Body of pancreas (tissue), 4 donors: Measurements from ENCODE around the gene PNPT1. TPM values are rescaled to one million over a fixed set of nuclear protein-coding genes. Genes with fewer than 3 reads are reported as not detected.

Experiments used
- ATAC-seq: fragments of 150-250 bp; one replicate; pipeline ENCODE4 v1.9.1; 2016
- DNase-seq, 4 donors: peaks; one replicate each; pipeline ENCODE4 v3.0.0-alpha.2; 2019
- H3K27ac ChIP-seq, 4 donors: fragments of 200-600 bp; sonication (generic); 1 replicate in 3 of 4; 2 replicates in 1 of 4; pipeline versions ENCODE4 v1.5.1 to v1.6.1; 2016 to 2019; ENCODE audit warnings: mild to moderate bottlenecking in 1 of 4, mixed read lengths in 1 of 4, moderate library complexity in 1 of 4
- H3K27me3 ChIP-seq, 2 donors: fragments of 200-600 bp; sonication (generic); one replicate each; pipeline ENCODE4 v1.6.0; 2016; ENCODE audit warnings: mild to moderate bottlenecking in 1 of 2
- H3K36me3 ChIP-seq, 2 donors: fragments of 200-600 bp; sonication (generic); replicated peaks in 1 of 2; 2 replicates each; pipeline ENCODE4 v1.5.1; 2016; ENCODE audit warnings: low read depth in 2 of 2; ENCODE audit not compliant: insufficient read depth in 1 of 2
- H3K4me1 ChIP-seq: fragments of 200-600 bp; sonication (generic); one replicate; pipeline ENCODE4 v1.6.0; 2016
- H3K4me3 ChIP-seq, 2 donors: fragments of 200-600 bp; sonication (generic); 1 replicate in 1 of 2; 2 replicates in 1 of 2; pipeline ENCODE4 v1.5.1; 2016 to 2019
- H3K9me3 ChIP-seq, 3 donors: fragments of 200-600 bp; sonication (generic); 1 replicate in 2 of 3; 2 replicates in 1 of 3; pipeline ENCODE4 v1.5.1; 2016
- POLR2A ChIP-seq, 3 donors: fragments of 450-650 bp; IDR thresholded peaks; one replicate each; pipeline ENCODE4 v1.6.1; 2016; ENCODE audit warnings: antibody characterized with exemption in 3 of 3, mild to moderate bottlenecking in 2 of 3
- WGBS, 2 donors: methylation state at CpG; one replicate each; pipeline ENCODE4 v1.1.5; 2017; 5-methylcytosine and 5-hydroxymethylcytosine counted together
- intact Hi-C: fragments of 100-400 bp; cut with DNase I; formaldehyde crosslinking; loops from one replicate; pipeline ENCODE4 v1.15.1; 2023
- total RNA-seq, 2 donors: library from RNA; depleted of rRNA; stranded (reverse); fragments of >200 nt; gene quantifications; one replicate each; pipeline ENCODE4 v1.1.0, GENCODE V29; 2016
- TF ChIP-seq, protein P1 (sequence below), 7 experiments: fragments of 450-650 bp in 4 of 7; fragments of 200-600 bp in 3 of 7; sonication (generic) in 3 of 7; IDR thresholded peaks; one replicate each; pipeline ENCODE4 v1.5.1; 2016 to 2019; ENCODE audit warnings: antibody characterized with exemption in 7 of 7

The PNPT1 gene
- total RNA-seq, 2 donors from 2014 or later = 5.6 to 10.1 TPM

DNA sequence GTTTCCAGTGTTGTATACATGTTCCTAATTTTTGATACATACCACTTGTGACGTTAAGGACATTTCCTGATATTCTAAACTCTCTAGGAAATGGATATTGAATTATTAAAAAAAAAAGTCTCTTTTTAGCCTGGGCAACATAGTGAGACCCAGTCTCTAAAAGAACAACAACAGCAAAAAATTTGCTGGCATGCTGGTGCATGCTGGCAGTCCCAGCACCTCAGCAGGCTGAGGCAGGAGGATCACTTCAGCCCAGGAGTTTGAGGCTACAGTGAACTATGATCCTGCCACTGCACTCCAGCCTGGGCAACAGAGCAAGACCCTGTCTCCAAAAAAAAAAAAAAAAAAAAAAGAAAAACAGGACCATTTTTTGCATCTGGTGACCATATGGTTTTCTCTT, 65.7 kb downstream of the PNPT1 start:
- DNase-seq = no peak
- H3K27me3 ChIP-seq = no peaks in the 10 kb centered on the region
- 89 to 100% methylated on average over 1 of the region's 1 CpG for WGBS, 2 donors

DNA sequence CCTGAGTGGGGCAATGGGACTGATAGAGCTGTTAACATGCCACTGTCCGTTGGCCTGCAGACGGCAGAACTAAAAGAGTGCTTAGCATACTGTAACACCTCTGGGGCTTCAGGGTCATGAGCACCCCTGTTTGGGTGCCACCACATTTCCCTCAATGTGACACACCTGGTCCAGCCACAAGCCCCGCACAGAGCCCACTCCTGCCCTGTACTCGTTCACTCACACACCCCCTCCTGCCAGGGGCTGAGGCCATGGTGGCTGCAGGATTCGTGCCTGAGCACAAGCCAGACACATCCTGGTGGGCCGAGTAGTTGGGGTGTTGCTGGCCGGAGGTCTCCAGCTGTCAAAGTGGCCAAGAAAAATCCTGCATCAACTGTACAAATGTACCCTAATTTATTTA, 71.8 kb downstream of the PNPT1 start:
- no peaks in the 10 kb centered on the region for H3K9me3 ChIP-seq
- DNase-seq = no peak
- no peaks in the 10 kb centered on the region for H3K27me3 ChIP-seq
- H3K4me3 ChIP-seq = no peak overlapping the region
- TF ChIP-seq, protein P1, sequence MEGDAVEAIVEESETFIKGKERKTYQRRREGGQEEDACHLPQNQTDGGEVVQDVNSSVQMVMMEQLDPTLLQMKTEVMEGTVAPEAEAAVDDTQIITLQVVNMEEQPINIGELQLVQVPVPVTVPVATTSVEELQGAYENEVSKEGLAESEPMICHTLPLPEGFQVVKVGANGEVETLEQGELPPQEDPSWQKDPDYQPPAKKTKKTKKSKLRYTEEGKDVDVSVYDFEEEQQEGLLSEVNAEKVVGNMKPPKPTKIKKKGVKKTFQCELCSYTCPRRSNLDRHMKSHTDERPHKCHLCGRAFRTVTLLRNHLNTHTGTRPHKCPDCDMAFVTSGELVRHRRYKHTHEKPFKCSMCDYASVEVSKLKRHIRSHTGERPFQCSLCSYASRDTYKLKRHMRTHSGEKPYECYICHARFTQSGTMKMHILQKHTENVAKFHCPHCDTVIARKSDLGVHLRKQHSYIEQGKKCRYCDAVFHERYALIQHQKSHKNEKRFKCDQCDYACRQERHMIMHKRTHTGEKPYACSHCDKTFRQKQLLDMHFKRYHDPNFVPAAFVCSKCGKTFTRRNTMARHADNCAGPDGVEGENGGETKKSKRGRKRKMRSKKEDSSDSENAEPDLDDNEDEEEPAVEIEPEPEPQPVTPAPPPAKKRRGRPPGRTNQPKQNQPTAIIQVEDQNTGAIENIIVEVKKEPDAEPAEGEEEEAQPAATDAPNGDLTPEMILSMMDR (IDR thresholded peaks at IDR 0.05) = no peak
- TF ChIP-seq POLR2A (IDR thresholded peaks at IDR 0.05) = no peak
- peaks cover 57% of the 10 kb centered on the region for H3K4me1 ChIP-seq
- intact Hi-C loops = no loop called here
- ATAC-seq = no peak
- H3K27ac ChIP-seq = no peak overlapping the region
- H3K36me3 ChIP-seq = no peaks in the 10 kb centered on the region
- WGBS, 2 donors = 77 to 81% methylated on average over 3 to 7 of the region's 7 CpGs

More for the DNA sequence above, 65.7 kb downstream of the PNPT1 start:
- intact Hi-C loops = no loop called here
- no peak for TF ChIP-seq POLR2A (IDR thresholded peaks at IDR 0.05)
- TF ChIP-seq, protein P1 (IDR thresholded peaks at IDR 0.05) = no peak
- no peak for ATAC-seq
- no peak overlapping the region for H3K4me3 ChIP-seq
- no peaks in the 10 kb centered on the region for H3K9me3 ChIP-seq
- H3K4me1 ChIP-seq = peaks cover 40% of the 10 kb centered on the region
- no peak overlapping the region for H3K27ac ChIP-seq
- H3K36me3 ChIP-seq = no peaks in the 10 kb centered on the region

DNA sequence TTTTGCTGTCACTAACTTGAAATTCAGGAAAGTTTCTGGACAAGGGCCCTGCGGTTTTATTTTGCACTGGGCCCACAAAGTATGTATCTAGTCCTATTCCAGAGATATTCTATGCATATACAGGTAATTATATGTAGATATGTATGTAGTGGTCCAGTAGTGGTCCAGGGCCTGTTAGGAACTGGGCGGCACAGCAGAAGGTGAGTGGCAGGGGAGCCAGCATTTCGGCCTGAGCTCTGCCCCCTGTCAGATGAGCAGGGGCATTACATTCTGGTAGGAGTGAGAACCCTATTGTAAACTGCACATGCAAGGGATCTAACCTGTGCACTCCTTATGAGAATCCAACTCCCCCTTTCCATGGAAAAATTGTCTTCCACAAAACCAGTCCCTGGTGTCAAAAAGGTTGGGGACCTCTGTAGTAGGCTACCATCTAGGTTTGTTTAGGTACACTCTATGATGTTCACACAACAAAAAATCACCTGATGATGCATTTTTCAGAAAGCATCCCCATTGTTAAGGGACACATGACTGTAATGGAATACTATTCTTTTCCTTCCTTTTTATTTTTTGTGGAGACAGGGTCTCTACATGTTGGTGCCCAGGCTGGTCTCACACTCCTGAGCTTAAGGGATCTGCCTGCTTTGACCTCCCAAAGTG, 73.4 kb downstream of the PNPT1 start:
- Histone ChIP-seq H3K4me1 (peaks cover 49% of the 10 kb centered on the region), H3K27me3 (no peaks in the 10 kb centered on the region), H3K9me3 (no peaks in the 10 kb centered on the region), H3K4me3 (no peak overlapping the region), H3K36me3 (no peaks in the 10 kb centered on the region), H3K27ac (no peak overlapping the region)
- WGBS, 2 donors = 25 to 41% methylated on average over 3 of the region's 3 CpGs
- peak in 1 of 4 donors; percentile 48 for DNase-seq
- no peak for TF ChIP-seq POLR2A (IDR thresholded peaks at IDR 0.05)
- TF ChIP-seq, protein P1 (IDR thresholded peaks at IDR 0.05) = peak in 6 of 7 experiments; percentile 22 to 46 (median 40)
- ATAC-seq = no peak
- intact Hi-C loops = no loop called here

DNA sequence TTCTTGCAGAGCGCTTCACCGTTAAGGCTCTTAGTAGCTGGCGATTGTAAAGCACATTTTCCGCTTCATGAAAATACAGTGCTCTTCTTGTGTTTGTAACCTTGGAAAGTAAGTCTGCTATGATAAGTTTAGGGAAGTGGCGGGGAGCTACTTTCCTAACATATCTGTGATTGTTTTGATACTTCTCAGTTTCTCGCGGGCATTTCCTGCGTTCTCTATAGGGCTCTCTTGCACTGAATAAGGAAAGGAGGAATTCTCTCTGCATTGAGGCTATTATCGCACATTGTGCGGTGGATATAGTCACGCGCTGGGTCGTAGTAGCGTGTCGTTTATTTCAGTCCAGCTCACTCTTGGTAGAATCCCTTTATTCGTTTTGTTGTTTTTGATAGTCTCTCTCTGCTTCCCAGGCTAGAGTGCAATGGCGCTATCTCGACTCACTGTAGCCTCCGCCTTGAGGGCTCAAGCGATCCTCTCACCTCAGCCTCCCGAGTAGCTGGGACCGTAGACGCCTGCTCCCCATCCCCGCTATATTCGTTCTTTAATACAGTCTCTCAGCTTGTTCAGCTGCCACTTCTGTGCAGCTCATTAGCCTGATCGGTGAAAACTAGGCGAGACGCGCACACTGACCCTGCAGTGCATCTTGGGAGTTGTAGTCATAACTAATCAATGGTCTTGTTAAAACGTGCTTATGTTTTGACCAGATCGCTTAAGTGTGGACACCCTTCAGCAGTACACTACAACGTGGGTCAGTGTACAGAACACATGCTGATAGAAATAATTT, 75.2 kb downstream of the PNPT1 start:
- peaks cover 43% of the 10 kb centered on the region for H3K4me1 ChIP-seq
- H3K27me3 ChIP-seq = no peaks in the 10 kb centered on the region
- DNase-seq (peak; percentile 54 to 64 (median 60)), ATAC-seq (no peak)
- intact Hi-C loops = no loop called here
- peak overlapping the region; percentile 29 to 44 for H3K4me3 ChIP-seq
- H3K36me3 ChIP-seq = no peaks in the 10 kb centered on the region
- WGBS, 2 donors = 0% methylated on average over 32 of the region's 32 CpGs
- peak in 1 of 3 donors; percentile 4 for TF ChIP-seq POLR2A (IDR thresholded peaks at IDR 0.05)
- TF ChIP-seq, protein P1 (IDR thresholded peaks at IDR 0.05) = peak in 1 of 7 experiments; percentile 13
- H3K9me3 ChIP-seq = no peaks in the 10 kb centered on the region
- peak overlapping the region; percentile 69 to 97 (median 89) for H3K27ac ChIP-seq
